HG03439 (cell line): ENCODE results near the gene BAK1.
A peak's percentile ranks its signal among the peaks of the same experiment; 100 is the strongest.

Experiments used
- ATAC-seq: cut with Tn5 transposase; IDR thresholded peaks from one replicate; pipeline ENCODE4 v1.9.1; 2021; ENCODE audit warnings: mild to moderate bottlenecking, moderate library complexity; ENCODE audit not compliant: unreplicated experiment

Gene BAK1

GRCh38 chr6:33579828-33580714 is at the start of gene BAK1:
BAK1 (minus strand) TSS chr6:33580276; CDS start chr6:33577604, 2,672 bp downstream.
- peak; percentile 65 for ATAC-seq

GRCh38 chr6:33628401-33628964 is 48.4 kb upstream of the BAK1 start:
- no peak for ATAC-seq

GRCh38 chr6:33627876-33628275 is 47.8 kb upstream of the BAK1 start:
- ATAC-seq = no peak

GRCh38 chr6:33624856-33625255 is 44.8 kb upstream of the BAK1 start:
- no peak for ATAC-seq

- no peak for ATAC-seq
Observed at GRCh38 chr6:33623895-33624381, 43.9 kb upstream of the BAK1 start.

- no peak for ATAC-seq
Observed at GRCh38 chr6:33622456-33623431, 42.7 kb upstream of the BAK1 start.

GRCh38 chr6:33621711-33622388 is 41.8 kb upstream of the BAK1 start:
- ATAC-seq = peak; percentile 31

- peak; percentile 53 for ATAC-seq
Observed at GRCh38 chr6:33620856-33621710, 41.0 kb upstream of the BAK1 start, which contains the start of gene ITPR3. ITPR3 (plus strand) TSS chr6:33621322; CDS start chr6:33621603, 281 bp downstream.

GRCh38 chr6:33620158-33620855 is 40.2 kb upstream of the BAK1 start:
- ATAC-seq = no peak

- no peak for ATAC-seq
Observed at GRCh38 chr6:33619166-33619840, 39.2 kb upstream of the BAK1 start.

GRCh38 chr6:33616913-33617312 is 36.8 kb upstream of the BAK1 start:
- no peak for ATAC-seq

GRCh38 chr6:33616113-33616512 is 36.0 kb upstream of the BAK1 start:
- no peak for ATAC-seq

- no peak for ATAC-seq
Observed at GRCh38 chr6:33613795-33614168, 33.7 kb upstream of the BAK1 start.

- ATAC-seq = no peak
Observed at GRCh38 chr6:33613146-33613794, 33.2 kb upstream of the BAK1 start.

GRCh38 chr6:33610779-33611732 is 31.0 kb upstream of the BAK1 start:
- ATAC-seq = no peak

- ATAC-seq = no peak
Observed at GRCh38 chr6:33610067-33610466, 30.0 kb upstream of the BAK1 start.

GRCh38 chr6:33609528-33609927 is 29.5 kb upstream of the BAK1 start:
- no peak for ATAC-seq
